ENCODE results near the gene LRP1B.

- TF ChIP-seq CTCF (conservative IDR thresholded peaks at IDR 0.05; ENCODE audit: low read length) (no peak), EZH2phosphoT487 (IDR thresholded peaks at IDR 0.05; ENCODE audit: borderline replicate concordance) (no peak)
Measured at GRCh38 chr2:141524777-141525176, 606.0 kb downstream of the LRP1B start.
